K562 (cell line): ENCODE results near the gene SERPINB12.

Experiments
- CHD4 ChIP-seq: fragments of 200-600 bp; sonication (generic); IDR thresholded peaks from 3 replicates; pipeline ENCODE4 v1.6.1; 2012; ENCODE audit warnings: low read depth, mild to moderate bottlenecking, mixed read lengths, low read length, inconsistent platforms; ENCODE audit not compliant: insufficient read depth, insufficient replicate concordance, poor library complexity, severe bottlenecking
- EP300 ChIP-seq: IDR thresholded peaks from 2 replicates; pipeline ENCODE4 v1.6.1; 2012; ENCODE audit warnings: low read length, improper control_type of control experiment
- GABPB2 ChIP-seq: fragments of 250-450 bp; sonication (Bioruptor Pico); conservative IDR thresholded peaks from 2 replicates; pipeline ENCODE4 v1.5.1; 2021; ENCODE audit warnings: mild to moderate bottlenecking
- HCFC1 ChIP-seq: IDR thresholded peaks from 2 replicates; pipeline ENCODE4 v1.6.1; 2012; ENCODE audit warnings: low read depth, low read length, improper control_type of control experiment
- NFIC ChIP-seq: fragments of 450-650 bp; IDR thresholded peaks from 2 replicates; pipeline ENCODE4 v1.6.1; 2017; ENCODE audit warnings: mild to moderate bottlenecking, inconsistent platforms
- POLR2AphosphoS5 ChIP-seq: IDR thresholded peaks from 2 replicates; pipeline ENCODE4 v1.6.1; 2011; ENCODE audit warnings: mild to moderate bottlenecking, low read depth, low read length, moderate library complexity; ENCODE audit not compliant: control insufficient read depth, insufficient read depth
- RAD21 ChIP-seq, 2 experiments: fragments of 250-450 bp in 1 of 2; fragments of 450-650 bp in 1 of 2; sonication (Bioruptor Pico) in 1 of 2; formaldehyde crosslinking in 1 of 2; IDR thresholded peaks in 1 of 2; conservative IDR thresholded peaks in 1 of 2; 2 replicates each; pipeline versions ENCODE4 v1.4.0 to v1.8.0; 2020 to 2022; ENCODE audit warnings: mild to moderate bottlenecking in 2 of 2, moderate library complexity in 1 of 2
- ZNF184 ChIP-seq: sonication (generic); formaldehyde crosslinking; IDR thresholded peaks from 2 replicates; pipeline ENCODE4 v1.5.0; 2020; ENCODE audit warnings: missing genetic modification reagents
- TF ChIP-seq, protein P1 (sequence below): fragments of 450-650 bp; formaldehyde crosslinking; IDR thresholded peaks from 2 replicates; pipeline ENCODE4 v1.4.0; 2020; ENCODE audit warnings: mild to moderate bottlenecking, mixed read lengths
- TF ChIP-seq, protein P2 (sequence below): fragments of 450-650 bp; IDR thresholded peaks from 2 replicates; pipeline ENCODE4 v1.6.1; 2016; ENCODE audit warnings: low read depth, mild to moderate bottlenecking, moderate library complexity
- TF ChIP-seq, protein P3 (sequence below), 3 experiments: IDR thresholded peaks in 2 of 3; conservative IDR thresholded peaks in 1 of 3; 2 replicates each; pipeline ENCODE4 v1.5.1; 2011 to 2012; ENCODE audit warnings: low read length in 3 of 3, mild to moderate bottlenecking in 3 of 3, control low read depth in 2 of 3, improper control_type of control experiment in 1 of 3, inconsistent platforms in 1 of 3, low read depth in 1 of 3, mixed read lengths in 1 of 3, moderate library complexity in 1 of 3; ENCODE audit not compliant: insufficient read depth in 2 of 3
- TF ChIP-seq, protein P4 (sequence below), 2 experiments: fragments of 200-800 bp in 1 of 2; sonication (Bioruptor generic) in 1 of 2; sonication (generic) in 1 of 2; formaldehyde crosslinking in 1 of 2; IDR thresholded peaks in 1 of 2; conservative IDR thresholded peaks in 1 of 2; 2 replicates each; pipeline versions ENCODE4 v1.5.0 to v1.6.1; 2016 to 2020; ENCODE audit warnings: missing compliant biosample characterization in 1 of 2, missing genetic modification characterization in 1 of 2, missing genetic modification reagents in 1 of 2

DNA sequence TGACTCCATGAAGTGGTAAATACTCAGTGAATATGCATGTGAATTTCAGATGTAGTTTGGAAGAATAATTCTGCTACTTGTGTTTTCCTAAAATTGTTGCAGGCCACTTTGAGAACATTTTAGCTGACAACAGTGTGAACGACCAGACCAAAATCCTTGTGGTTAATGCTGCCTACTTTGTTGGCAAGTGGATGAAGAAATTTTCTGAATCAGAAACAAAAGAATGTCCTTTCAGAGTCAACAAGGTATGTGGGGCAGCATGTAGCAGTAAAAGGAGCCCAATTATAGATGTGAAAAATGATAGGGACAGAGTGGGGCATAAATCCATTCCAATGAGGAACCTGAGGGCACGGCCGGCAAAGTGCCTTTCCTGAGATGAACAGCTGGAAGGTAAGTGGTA lies 49.3 kb upstream of the SERPINB12 start:
- TF ChIP-seq POLR2AphosphoS5: no peak
- TF ChIP-seq NFIC: no peak
- TF ChIP-seq ZNF184: no peak
- TF ChIP-seq, protein P1, sequence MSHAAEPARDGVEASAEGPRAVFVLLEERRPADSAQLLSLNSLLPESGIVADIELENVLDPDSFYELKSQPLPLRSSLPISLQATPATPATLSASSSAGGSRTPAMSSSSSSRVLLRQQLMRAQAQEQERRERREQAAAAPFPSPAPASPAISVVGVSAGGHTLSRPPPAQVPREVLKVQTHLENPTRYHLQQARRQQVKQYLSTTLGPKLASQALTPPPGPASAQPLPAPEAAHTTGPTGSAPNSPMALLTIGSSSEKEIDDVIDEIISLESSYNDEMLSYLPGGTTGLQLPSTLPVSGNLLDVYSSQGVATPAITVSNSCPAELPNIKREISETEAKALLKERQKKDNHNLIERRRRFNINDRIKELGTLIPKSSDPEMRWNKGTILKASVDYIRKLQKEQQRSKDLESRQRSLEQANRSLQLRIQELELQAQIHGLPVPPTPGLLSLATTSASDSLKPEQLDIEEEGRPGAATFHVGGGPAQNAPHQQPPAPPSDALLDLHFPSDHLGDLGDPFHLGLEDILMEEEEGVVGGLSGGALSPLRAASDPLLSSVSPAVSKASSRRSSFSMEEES (CRISPR knock-in tag): no peak
- no peak for TF ChIP-seq HCFC1
- TF ChIP-seq EP300: no peak
- TF ChIP-seq GABPB2 (CRISPR knock-in tag): no peak
- TF ChIP-seq, protein P2, sequence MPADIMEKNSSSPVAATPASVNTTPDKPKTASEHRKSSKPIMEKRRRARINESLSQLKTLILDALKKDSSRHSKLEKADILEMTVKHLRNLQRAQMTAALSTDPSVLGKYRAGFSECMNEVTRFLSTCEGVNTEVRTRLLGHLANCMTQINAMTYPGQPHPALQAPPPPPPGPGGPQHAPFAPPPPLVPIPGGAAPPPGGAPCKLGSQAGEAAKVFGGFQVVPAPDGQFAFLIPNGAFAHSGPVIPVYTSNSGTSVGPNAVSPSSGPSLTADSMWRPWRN: no peak
- TF ChIP-seq RAD21 (CRISPR knock-in tag; conservative IDR thresholded peaks at IDR 0.05 in 1 of 2, IDR thresholded peaks at IDR 0.05 in 1 of 2): no peak
- TF ChIP-seq, protein P3, sequence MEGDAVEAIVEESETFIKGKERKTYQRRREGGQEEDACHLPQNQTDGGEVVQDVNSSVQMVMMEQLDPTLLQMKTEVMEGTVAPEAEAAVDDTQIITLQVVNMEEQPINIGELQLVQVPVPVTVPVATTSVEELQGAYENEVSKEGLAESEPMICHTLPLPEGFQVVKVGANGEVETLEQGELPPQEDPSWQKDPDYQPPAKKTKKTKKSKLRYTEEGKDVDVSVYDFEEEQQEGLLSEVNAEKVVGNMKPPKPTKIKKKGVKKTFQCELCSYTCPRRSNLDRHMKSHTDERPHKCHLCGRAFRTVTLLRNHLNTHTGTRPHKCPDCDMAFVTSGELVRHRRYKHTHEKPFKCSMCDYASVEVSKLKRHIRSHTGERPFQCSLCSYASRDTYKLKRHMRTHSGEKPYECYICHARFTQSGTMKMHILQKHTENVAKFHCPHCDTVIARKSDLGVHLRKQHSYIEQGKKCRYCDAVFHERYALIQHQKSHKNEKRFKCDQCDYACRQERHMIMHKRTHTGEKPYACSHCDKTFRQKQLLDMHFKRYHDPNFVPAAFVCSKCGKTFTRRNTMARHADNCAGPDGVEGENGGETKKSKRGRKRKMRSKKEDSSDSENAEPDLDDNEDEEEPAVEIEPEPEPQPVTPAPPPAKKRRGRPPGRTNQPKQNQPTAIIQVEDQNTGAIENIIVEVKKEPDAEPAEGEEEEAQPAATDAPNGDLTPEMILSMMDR (IDR thresholded peaks at IDR 0.05 in 2 of 3, conservative IDR thresholded peaks at IDR 0.05 in 1 of 3; ENCODE audit: insufficient read depth in 2 of 3, low read depth in 1 of 3, low read length in 3 of 3): no peak
- no peak for TF ChIP-seq CHD4
- TF ChIP-seq, protein P4, sequence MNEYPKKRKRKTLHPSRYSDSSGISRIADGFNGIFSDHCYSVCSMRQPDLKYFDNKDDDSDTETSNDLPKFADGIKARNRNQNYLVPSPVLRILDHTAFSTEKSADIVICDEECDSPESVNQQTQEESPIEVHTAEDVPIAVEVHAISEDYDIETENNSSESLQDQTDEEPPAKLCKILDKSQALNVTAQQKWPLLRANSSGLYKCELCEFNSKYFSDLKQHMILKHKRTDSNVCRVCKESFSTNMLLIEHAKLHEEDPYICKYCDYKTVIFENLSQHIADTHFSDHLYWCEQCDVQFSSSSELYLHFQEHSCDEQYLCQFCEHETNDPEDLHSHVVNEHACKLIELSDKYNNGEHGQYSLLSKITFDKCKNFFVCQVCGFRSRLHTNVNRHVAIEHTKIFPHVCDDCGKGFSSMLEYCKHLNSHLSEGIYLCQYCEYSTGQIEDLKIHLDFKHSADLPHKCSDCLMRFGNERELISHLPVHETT (CRISPR knock-in tag; conservative IDR thresholded peaks at IDR 0.05 in 1 of 2, IDR thresholded peaks at IDR 0.05 in 1 of 2): no peak
